Smooth muscle cell (in vitro differentiated cells): Measurements from ENCODE around the gene PROZ. TPM values are rescaled to one million over a fixed set of nuclear protein-coding genes. Genes with fewer than 3 reads are reported as not detected.

ENCODE experiments used
- DNase-seq: peaks from one replicate; lab custom pipeline; 2025; ENCODE audit not compliant: unreplicated experiment; lab: John Stamatoyannopoulos, UW
- H2AFZ ChIP-seq: fragments of 200-600 bp; sonication (generic); 2 replicates; pipeline ENCODE4 v1.6.0; 2016; ENCODE audit warnings: antibody characterized with exemption, low read depth, mild to moderate bottlenecking
- H3F3A ChIP-seq: fragments of 200-600 bp; sonication (generic); 2 replicates; pipeline ENCODE4 v1.6.0; 2017; ENCODE audit warnings: antibody characterized with exemption, low read depth
- H3K27ac ChIP-seq: fragments of 200-600 bp; sonication (generic); 2 replicates; pipeline ENCODE4 v1.5.1; 2016; ENCODE audit warnings: low read depth, mild to moderate bottlenecking
- H3K27me3 ChIP-seq: fragments of 200-600 bp; sonication (generic); 2 replicates; pipeline ENCODE4 v1.6.1; 2016; ENCODE audit warnings: low read depth, mild to moderate bottlenecking
- H3K36me3 ChIP-seq: fragments of 200-600 bp; sonication (generic); 2 replicates; pipeline ENCODE4 v1.5.1; 2016; ENCODE audit warnings: low read depth
- H3K4me1 ChIP-seq: fragments of 200-600 bp; sonication (generic); 2 replicates; pipeline ENCODE4 v1.5.1; 2016; ENCODE audit warnings: low read depth
- H3K4me2 ChIP-seq: fragments of 200-600 bp; sonication (generic); 2 replicates; pipeline ENCODE4 v1.6.0; 2016; ENCODE audit warnings: mild to moderate bottlenecking
- H3K4me3 ChIP-seq: fragments of 200-600 bp; sonication (generic); 2 replicates; pipeline ENCODE4 v1.5.1; 2016; ENCODE audit warnings: mild to moderate bottlenecking
- H3K79me2 ChIP-seq: fragments of 200-600 bp; sonication (generic); 2 replicates; pipeline ENCODE4 v1.6.0; 2016; ENCODE audit warnings: low read depth, mild to moderate bottlenecking
- H3K9ac ChIP-seq: fragments of 200-600 bp; sonication (generic); 2 replicates; pipeline ENCODE4 v1.6.0; 2016; ENCODE audit warnings: low read depth
- H3K9me3 ChIP-seq: fragments of 200-600 bp; sonication (generic); replicated peaks from 2 replicates; pipeline ENCODE4 v1.5.1; 2016; ENCODE audit warnings: low read depth
- H4K20me1 ChIP-seq: fragments of 200-600 bp; sonication (generic); 2 replicates; pipeline ENCODE4 v1.6.0; 2016; ENCODE audit warnings: low read depth
- WGBS: methylation state at CpG from one replicate; pipeline ENCODE4 v1.1.7; 2016; ENCODE audit warnings: low lambda C conversion rate; 5-methylcytosine and 5-hydroxymethylcytosine counted together
- polyA plus RNA-seq: library from polyadenylated mRNA; unstranded; fragments of >200 nt; fragmentation: Nextera tagmentation; extraction: Ambion mirVana; gene quantifications from 2 replicates; pipeline ENCODE4 v1.2.1, GENCODE V29; 2016
- total RNA-seq: library from RNA; depleted of rRNA; stranded (reverse); fragments of >200 nt; gene quantifications from 2 replicates; pipeline ENCODE4 v1.2.3, GENCODE V29; 2014
- TF ChIP-seq, protein P1 (sequence below): fragments of 200-600 bp; sonication (generic); IDR thresholded peaks from 2 replicates; pipeline ENCODE4 v1.5.1; 2017; ENCODE audit warnings: borderline replicate concordance, mild to moderate bottlenecking, antibody characterized with exemption; ENCODE audit not compliant: insufficient read depth, poor library complexity, severe bottlenecking

PROZ gene
- total and polyA plus RNA-seq, 2 experiments from 2014 or later: not detected

DNA sequence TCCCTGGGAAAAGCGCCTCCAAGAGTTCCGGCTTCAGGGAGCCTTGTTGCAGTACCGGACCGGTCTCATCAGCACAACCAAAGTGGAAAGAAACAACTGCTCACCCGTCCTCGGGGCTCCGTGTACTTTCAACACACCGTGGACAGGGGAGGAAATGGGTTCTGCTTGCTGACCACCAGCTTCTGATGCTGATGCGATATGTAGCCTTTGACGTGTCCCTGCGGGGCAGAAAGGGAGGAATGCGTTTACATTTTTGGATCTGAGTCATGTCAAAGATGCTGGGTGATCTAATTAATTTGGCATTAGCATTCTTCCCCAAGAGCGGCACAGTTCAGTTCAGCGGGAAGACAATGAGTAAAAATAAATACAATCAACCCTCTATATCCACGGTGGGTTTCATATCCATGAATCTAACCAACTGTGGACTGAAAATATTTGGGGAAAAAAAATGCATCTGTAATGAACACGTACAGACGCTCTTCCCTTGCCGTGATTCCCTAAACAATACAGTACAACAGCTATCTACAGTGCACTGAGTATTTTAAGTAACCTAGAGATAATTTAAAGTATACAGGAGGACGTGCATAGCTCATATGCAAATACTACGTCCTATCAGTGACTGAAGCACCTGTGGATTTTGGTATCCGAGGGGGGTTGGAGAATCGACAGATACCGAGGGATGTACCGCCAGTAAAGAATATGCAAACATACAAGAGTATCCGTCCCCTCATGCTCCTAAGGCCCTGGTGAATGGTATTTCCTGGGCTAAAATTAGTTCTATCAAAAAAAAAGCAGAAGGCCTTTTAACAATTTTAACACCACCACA lies 19.8 kb downstream of the PROZ start:
- Histone ChIP-seq H3K4me2 (no peak overlapping the region), H3F3A (no peaks in the 10 kb centered on the region), H3K27ac (peak overlapping the region; percentile 48), H2AFZ (no peak overlapping the region), H3K9ac (no peak overlapping the region), H3K9me3 (no peaks in the 10 kb centered on the region), H3K4me1 (peaks cover 16% of the 10 kb centered on the region), H3K4me3 (no peak overlapping the region), H3K36me3 (peaks cover 12% of the 10 kb centered on the region), H4K20me1 (no peaks in the 10 kb centered on the region), H3K27me3 (no peaks in the 10 kb centered on the region), H3K79me2 (no peaks in the 10 kb centered on the region)
- TF ChIP-seq, protein P1, sequence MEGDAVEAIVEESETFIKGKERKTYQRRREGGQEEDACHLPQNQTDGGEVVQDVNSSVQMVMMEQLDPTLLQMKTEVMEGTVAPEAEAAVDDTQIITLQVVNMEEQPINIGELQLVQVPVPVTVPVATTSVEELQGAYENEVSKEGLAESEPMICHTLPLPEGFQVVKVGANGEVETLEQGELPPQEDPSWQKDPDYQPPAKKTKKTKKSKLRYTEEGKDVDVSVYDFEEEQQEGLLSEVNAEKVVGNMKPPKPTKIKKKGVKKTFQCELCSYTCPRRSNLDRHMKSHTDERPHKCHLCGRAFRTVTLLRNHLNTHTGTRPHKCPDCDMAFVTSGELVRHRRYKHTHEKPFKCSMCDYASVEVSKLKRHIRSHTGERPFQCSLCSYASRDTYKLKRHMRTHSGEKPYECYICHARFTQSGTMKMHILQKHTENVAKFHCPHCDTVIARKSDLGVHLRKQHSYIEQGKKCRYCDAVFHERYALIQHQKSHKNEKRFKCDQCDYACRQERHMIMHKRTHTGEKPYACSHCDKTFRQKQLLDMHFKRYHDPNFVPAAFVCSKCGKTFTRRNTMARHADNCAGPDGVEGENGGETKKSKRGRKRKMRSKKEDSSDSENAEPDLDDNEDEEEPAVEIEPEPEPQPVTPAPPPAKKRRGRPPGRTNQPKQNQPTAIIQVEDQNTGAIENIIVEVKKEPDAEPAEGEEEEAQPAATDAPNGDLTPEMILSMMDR: no peak
- no peak for DNase-seq
- WGBS: 80% methylated on average over 25 of the region's 25 CpGs

DNA sequence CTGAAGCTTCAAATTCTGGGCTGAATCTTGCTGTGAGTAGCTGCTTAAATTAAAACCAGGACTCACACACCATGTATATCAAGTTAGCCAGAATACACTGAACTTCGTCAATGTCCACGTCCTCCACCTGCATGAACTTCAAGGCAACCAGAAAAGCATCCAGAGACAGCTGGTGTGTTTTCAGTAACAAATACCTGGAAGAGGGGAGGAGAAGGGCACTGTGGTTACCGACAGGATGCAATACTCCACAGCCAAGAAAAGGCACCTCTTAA lies 20.4 kb downstream of the PROZ start:
- Histone ChIP-seq H4K20me1 (no peaks in the 10 kb centered on the region), H3K4me3 (no peak overlapping the region), H3K27ac (no peak overlapping the region), H3K27me3 (no peaks in the 10 kb centered on the region), H3K36me3 (peaks cover 12% of the 10 kb centered on the region), H3K79me2 (no peaks in the 10 kb centered on the region), H3K9me3 (no peaks in the 10 kb centered on the region), H3K4me2 (no peak overlapping the region), H2AFZ (no peak overlapping the region), H3F3A (no peaks in the 10 kb centered on the region), H3K9ac (no peak overlapping the region), H3K4me1 (peaks cover 16% of the 10 kb centered on the region)
- TF ChIP-seq, protein P1: no peak
- WGBS: 95% methylated on average over 3 of the region's 3 CpGs
- DNase-seq: no peak

DNA sequence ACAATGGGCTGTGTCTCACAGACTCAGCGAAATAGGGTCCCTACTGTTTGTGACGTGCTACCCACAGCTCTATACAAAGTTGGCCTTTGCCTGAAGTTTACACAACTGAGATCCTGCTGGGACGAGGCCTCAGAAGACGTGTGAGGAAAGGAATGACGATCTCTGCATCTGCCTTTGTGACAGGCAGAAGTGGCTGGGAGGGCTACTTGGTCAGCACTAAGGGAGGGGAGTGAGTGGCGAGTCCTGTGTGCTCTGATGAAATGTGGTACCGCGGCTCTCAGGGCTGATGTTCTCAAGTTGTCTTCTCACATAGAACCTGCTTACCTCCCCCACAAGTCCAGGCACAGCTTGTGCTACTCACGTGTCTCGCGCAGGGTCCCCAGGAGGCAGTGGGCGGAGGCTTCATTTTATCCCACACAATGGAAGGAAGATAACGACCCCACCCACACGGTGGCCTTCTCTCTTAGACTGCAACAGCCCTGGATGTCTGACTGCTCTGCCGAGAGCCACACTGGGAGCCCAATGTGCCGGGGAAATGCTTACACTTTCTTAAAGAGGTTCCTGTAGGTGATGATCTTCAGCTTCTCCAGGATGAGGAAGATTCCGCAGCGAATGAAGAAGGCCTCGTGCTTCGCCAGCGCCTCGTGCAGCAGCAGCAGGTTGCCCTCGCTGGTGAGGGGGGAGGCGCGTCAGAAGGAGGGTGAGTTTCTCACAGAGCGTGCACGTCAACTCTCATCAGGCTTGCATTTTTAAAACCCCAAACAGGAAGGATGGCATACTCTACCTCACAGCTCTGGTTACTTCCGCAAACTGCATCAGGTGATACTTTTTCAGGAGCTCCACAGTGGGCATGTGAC lies 21.2 kb downstream of the PROZ start:
- Histone ChIP-seq H3K36me3 (peaks cover 12% of the 10 kb centered on the region), H3K79me2 (no peaks in the 10 kb centered on the region), H3K27me3 (no peaks in the 10 kb centered on the region), H3K4me2 (no peak overlapping the region), H3K27ac (no peak overlapping the region), H3K4me1 (peaks cover 16% of the 10 kb centered on the region), H3K9ac (no peak overlapping the region), H3F3A (no peaks in the 10 kb centered on the region), H3K9me3 (no peaks in the 10 kb centered on the region), H4K20me1 (no peaks in the 10 kb centered on the region), H2AFZ (no peak overlapping the region), H3K4me3 (no peak overlapping the region)
- TF ChIP-seq, protein P1: no peak
- no peak for DNase-seq
- WGBS: 93% methylated on average over 28 of the region's 28 CpGs
